NCI-H2196 treated with DMSO at 0.1 percent for 48 hours (cell line): ENCODE measurements around the gene CPLX1.
"Not testable (repeated sequence)": the region's sequence is repeated elsewhere in the genome, so short reads cannot be mapped to it uniquely, and the experiment has no call there.

ENCODE experiments used
- DNase-seq: peaks from one replicate; lab custom pipeline; 2025; ENCODE audit not compliant: unreplicated experiment; lab: John Stamatoyannopoulos, UW

CPLX1 gene

DNA sequence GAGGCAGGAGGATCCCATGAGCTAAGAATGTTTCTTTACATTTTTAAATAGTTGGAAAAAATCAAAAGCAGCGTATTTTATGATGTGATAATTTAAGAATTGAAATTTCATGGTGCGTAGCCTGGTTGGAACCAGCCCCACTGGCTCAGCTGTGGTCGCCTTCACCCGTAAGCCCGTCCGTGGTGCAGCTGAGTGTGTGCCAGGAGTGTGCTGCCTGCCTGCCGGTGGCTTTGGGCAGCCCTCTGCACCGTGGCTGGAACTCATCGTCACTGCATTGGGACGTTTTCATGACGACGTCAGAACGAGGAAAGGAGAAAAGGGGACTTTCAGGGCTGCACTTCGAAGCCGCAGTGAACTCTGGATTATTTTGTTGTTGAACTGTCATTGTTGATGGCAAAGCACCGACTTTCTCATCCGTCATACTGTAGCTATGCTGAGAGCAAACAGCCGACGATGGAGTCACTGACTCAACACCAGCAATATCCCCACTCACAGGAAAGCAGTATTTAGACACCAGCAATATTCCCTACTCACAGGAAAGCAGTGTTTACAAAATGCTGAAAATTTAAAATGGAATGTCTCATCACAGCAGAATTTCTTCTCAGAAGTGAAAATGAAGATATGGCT, 85.2 kb downstream of the CPLX1 start:
- no peak for DNase-seq

- no peak for DNase-seq
Observed at GRCh38 chr4:740011-740410, 85.9 kb downstream of the CPLX1 start.

DNA sequence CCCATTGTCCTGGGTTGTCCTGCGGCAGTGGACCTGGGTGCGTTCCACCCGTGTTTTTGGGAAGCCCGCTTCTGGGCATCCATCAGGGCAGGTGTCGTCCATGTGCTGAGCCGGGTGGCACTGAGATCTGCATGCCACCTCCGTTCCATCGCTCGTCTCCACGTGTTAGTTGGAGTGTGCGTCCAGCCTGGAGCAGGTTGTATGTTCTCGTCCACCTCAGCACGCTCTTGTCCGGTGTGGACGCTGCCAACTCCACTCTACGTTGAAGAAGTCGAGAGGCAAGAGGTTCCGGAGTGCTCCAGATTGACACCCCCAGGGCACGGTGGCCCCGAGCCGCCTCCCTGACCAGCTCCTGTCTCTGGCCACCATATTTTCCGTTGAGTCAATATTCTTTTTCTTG, 86.4 kb downstream of the CPLX1 start:
- DNase-seq = no peak

DNA sequence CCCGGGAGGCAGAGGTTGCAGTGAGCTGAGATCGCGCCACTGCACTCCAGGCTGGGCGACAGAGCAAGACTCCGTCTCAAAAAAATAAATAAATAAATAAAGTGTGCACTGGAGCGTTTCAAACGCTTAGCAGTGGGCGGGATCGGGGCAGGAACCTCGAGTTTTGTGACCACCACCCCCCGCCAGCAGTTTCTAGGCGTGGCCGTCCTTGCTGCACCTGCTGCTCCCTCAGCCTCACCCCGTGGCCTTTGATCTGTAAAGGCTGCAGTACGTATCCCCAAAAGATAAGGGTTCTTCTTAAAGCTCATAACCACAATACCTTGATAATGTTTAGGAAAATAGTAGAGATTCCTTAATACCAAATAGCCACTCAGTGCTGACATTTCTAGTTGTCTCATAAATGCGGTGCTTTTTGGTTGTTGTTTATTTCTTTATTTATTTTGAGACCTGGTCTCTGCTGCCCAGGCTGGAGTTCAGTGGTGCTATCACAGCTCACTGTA, 87.1 kb downstream of the CPLX1 start:
- DNase-seq = no peak

DNA sequence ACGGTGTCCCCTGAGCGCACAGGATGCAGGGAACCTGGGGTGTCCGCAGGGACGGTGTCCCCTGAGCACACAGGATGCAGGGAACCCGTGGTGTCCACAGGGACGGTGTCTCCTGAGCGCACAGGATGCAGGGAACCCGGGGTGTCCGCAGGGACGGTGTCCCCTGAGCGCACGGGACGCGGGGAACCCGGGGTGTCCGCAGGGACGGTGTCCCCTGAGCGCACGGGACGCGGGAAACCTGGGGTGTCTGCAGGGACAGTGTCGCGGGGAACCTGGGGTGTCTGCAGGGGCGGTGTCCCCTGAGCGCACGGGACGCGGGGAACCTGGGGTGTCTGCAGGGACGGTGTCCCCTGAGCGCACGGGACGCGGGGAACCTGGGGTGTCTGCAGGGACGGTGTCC, 89.4 kb downstream of the CPLX1 start:
- not testable (repeated sequence) for DNase-seq

GRCh38 chr4:735583-735982, 90.3 kb downstream of the CPLX1 start:
- DNase-seq = no peak
